Measurements from ENCODE around the gene MFAP4.

Gene MFAP4

GRCh38 chr17:19347323-19348080, 39.5 kb downstream of the MFAP4 start:
- FAIRE-seq, result no peak

- no peak for FAIRE-seq
Measured at GRCh38 chr17:19346351-19347255, 40.4 kb downstream of the MFAP4 start.

- FAIRE-seq, result no peak
Measured at GRCh38 chr17:19345486-19346350, 41.3 kb downstream of the MFAP4 start.

GRCh38 chr17:19345067-19345460, 41.9 kb downstream of the MFAP4 start:
- FAIRE-seq, result no peak

GRCh38 chr17:19344311-19345066, 42.5 kb downstream of the MFAP4 start:
- no peak for FAIRE-seq

GRCh38 chr17:19343671-19344151, 43.3 kb downstream of the MFAP4 start:
- no peak for FAIRE-seq

- FAIRE-seq, result no peak
Measured at GRCh38 chr17:19343256-19343630, 43.7 kb downstream of the MFAP4 start.

GRCh38 chr17:19342611-19343255, 44.3 kb downstream of the MFAP4 start:
- no peak for FAIRE-seq

GRCh38 chr17:19341641-19342610, 45.1 kb downstream of the MFAP4 start:
- FAIRE-seq, result no peak

GRCh38 chr17:19341211-19341631, 45.8 kb downstream of the MFAP4 start:
- FAIRE-seq, result no peak

- FAIRE-seq, result no peak
Measured at GRCh38 chr17:19339341-19339815, 47.6 kb downstream of the MFAP4 start.

- FAIRE-seq, result no peak
Measured at GRCh38 chr17:19338031-19338990, 48.7 kb downstream of the MFAP4 start.

GRCh38 chr17:19337712-19338023, 49.3 kb downstream of the MFAP4 start:
- FAIRE-seq, result no peak

- FAIRE-seq, result no peak
Measured at GRCh38 chr17:19336938-19337711, 49.9 kb downstream of the MFAP4 start.

- FAIRE-seq, result no peak
Measured at GRCh38 chr17:19335951-19336631, 50.9 kb downstream of the MFAP4 start.

GRCh38 chr17:19334331-19334730, 52.7 kb downstream of the MFAP4 start:
- FAIRE-seq, result no peak

GRCh38 chr17:19333736-19334290, 53.2 kb downstream of the MFAP4 start:
- no peak for FAIRE-seq
